SKM-1 (cell line): Measurements from ENCODE around the gene BCL3.
"Not testable (repeated sequence)": the region's sequence is repeated elsewhere in the genome, so short reads cannot be mapped to it uniquely, and the experiment has no call there.

Experiments
- DNase-seq: peaks from one replicate; lab custom pipeline; 2025; ENCODE audit not compliant: unreplicated experiment; lab: John Stamatoyannopoulos, UW

The BCL3 gene, protein sequence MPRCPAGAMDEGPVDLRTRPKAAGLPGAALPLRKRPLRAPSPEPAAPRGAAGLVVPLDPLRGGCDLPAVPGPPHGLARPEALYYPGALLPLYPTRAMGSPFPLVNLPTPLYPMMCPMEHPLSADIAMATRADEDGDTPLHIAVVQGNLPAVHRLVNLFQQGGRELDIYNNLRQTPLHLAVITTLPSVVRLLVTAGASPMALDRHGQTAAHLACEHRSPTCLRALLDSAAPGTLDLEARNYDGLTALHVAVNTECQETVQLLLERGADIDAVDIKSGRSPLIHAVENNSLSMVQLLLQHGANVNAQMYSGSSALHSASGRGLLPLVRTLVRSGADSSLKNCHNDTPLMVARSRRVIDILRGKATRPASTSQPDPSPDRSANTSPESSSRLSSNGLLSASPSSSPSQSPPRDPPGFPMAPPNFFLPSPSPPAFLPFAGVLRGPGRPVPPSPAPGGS

DNA sequence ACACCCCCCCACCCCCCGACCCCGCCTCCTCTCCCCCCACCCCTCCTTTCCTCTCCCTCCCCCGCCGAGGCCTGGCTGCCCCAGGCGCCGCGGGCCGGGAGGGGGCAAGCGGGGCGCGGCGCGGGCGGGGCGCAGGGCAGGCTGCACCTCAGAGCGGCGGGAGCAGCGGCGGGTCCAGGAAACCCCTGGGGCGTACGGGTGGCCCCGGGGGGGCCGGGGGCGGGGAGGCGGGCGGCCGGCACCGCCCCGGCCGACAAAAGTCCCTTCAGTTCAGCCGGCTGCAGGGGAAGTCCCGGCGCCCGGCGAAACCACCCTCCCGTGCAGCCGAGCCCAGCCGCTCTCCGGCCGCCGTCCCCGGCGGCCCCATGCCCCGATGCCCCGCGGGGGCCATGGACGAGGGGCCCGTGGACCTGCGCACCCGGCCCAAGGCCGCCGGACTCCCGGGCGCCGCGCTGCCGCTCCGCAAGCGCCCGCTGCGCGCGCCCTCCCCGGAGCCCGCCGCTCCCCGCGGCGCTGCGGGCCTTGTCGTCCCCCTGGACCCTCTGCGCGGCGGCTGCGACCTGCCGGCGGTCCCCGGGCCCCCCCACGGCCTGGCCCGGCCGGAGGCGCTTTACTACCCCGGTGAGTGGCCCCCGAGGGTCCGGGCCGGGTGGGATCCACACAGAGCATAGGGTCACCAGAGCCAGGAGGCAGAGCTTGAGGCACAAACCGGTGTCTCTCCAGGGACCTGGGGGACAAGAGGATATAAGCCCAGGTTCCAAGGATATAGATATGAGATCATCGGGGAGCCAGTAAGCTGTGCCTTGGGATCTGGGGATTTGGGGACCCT is at the start of gene BCL3:
Gene BCL3 (plus strand): TSS at position 283 of the 829 bp plus-strand sequence. CDS start 83 bp downstream, at position 366.
- DNase-seq, result no peak

DNA sequence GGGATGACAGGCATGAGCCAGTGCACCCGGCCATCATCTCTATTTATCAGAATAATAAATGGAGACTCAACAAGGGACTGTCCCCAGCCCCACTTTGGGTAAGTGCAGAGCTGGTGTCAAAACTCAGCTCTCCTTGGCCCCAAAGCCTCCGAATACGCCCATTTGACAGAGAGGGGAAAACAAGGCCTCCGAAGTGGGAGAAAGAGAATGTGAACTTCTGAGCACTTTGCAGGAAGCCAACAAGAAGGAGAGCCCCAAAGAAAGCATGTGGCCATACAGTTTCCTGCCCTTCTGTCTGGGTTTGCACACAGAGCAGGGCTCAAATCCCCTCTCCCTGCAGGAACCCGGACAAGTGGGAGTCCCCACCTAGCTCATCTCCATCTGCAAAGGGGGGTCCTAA is 48.0 kb upstream of the BCL3 start:
- DNase-seq, result no peak

DNA sequence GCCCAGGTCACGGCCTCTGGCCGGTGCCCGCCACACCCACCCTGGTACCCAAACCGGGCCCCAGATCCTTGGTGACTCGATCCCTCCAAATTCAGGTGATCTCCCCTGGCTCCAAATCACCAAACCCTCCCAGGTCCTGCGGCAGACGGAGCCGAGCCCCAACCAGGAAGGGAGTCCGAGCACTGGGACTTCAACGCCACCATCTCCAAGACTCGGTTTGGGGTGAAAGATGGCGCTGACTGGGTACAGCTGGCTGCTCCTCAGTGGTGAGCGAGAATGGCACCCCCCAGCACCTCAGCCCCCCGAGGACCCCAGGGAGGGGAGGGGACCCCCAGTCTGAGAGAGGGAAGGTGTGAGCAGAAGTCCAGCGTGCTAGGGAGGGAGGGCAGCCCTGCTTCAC is 47.3 kb upstream of the BCL3 start:
- DNase-seq, result no peak

DNA sequence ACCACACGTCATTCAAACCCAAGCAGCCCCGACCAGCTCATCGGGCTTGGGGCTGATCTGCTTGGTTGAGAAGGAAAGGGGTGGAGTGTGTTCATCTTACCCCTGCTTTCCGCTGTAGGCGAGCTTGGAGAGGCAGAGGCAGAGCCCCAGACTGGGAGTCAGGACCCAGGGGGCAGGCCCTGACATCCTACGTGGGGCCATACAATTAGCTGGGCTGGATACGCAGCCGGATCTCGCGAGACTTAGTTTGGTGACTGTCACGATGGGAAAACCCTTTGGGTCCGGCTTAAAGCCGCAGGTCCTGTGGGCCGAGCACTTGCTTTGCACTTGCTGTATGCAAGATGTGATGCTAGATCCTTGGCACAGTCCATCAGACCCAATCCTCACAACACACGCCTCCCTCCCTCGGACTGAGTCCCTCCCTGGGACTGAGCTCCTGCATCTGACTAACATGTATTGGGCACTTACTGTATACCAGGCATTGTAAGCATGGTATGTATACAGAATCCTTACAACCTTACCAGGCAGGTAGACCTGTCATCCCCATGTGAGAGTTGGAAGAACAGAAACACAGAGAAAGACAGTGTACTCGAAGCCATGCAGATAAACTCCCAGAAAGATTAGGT is 45.8 kb upstream of the BCL3 start:
- no peak for DNase-seq

DNA sequence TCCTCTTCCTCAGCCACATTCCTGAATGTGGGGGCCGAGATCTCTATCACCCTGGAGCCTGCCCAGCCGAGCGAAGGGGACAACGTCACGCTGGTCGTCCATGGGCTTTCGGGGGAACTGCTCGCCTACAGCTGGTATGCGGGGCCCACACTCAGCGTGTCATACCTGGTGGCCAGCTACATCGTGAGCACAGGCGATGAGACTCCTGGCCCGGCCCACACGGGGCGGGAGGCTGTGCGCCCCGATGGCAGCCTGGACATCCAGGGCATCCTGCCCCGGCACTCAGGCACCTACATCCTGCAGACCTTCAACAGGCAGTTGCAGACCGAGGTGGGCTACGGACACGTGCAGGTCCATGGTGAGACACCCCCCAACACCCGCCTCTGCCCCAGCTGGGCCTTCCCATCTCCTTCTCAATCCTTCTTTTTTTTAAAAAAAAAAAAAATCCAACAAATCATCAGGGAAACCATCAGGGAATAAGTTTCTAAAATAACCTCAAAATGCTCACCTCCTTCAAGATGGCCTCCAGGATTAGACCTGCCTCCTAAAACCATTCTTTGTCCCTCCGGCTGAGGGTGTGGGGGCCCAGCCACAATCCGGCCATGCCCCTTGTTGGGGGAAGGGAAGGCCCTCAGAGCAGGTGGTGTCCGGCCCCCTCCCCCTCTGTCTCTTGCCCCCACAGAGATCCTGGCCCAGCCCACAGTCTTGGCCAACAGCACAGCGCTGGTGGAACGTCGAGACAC is 45.0 kb upstream of the BCL3 start:
- no peak for DNase-seq

DNA sequence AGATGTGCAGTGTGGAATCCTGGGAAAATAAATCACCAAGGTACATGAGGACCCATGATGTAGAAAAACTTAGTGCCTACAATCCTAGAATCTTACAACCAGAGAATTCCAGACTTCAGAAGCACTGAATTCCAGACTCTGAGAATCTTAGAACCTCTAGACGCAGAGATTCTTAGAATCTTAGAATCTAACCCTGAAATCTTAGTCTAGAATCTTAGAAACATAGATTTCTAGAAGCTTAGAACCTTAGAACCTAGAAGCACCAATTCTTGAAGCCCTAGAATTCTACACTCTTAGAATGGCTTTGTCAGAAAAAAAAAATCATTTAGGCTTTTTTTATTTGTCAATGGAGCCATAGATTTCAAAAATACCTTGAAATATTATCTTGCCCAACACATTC is 43.5 kb upstream of the BCL3 start:
- no peak for DNase-seq

DNA sequence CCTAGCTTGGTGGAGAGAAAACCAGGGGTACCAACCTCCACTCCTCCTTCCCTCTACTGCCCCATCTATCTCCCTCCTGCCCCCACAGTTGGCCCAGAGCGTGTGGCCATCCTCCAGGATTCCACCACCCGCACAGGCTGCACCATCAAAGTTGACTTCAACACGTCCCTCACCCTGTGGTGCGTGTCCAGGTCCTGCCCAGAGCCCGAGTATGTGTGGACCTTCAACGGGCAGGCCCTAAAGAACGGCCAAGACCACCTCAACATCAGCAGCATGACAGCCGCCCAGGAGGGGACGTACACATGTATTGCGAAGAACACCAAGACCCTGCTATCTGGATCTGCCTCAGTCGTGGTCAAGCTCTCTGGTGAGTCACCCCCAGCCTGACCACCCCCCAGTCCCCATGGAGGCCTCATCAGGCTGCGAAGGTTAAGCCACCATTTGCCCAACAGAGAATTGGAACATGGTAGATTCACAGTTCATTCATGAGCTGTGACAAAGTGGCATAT is 43.0 kb upstream of the BCL3 start:
- no peak for DNase-seq

DNA sequence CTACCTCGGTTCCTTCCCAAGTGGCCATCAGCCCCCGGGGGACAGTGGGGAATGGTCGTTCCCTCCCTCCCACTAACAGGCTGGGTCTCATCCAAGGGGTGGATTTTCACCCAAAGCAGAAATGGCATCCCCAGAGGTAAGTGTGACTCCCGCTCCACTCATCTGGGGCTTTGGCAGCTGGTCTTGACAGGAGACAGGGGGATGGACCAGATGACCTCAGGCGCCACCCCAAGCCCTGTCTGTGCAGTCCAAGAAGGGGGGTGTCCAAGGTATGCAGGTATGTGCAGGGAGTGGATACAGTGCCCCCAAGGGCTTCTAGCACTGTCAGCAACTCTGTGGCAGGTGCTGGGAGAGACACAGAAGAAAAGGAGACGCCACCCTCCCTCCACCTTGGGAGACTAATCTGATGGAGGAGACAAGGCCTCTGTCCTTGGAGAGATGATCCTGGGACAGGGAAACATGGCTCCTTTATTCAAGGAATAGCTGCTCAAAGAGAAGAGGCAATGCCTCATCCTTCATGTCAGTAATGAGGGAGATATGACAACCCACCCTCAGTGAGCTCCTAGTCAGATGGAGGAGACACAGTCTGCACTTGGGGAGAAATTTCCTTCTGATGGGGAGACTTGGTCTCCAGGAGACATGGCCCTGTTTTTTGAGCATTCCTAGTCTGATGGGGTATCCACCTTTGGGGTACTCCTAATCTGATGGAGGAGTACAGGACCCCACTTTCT is 41.8 kb upstream of the BCL3 start:
- DNase-seq, result no peak

DNA sequence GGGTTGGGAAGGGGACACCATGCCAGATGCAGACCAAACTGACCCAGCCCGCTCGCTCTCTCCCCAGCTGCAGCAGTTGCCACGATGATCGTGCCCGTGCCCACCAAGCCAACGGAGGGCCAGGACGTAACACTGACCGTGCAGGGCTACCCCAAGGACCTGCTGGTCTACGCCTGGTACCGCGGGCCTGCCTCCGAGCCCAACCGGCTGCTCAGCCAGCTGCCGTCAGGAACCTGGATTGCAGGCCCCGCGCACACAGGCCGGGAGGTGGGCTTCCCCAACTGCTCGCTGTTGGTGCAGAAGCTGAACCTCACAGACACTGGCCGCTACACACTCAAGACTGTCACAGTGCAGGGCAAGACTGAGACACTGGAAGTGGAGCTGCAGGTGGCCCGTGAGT is 40.7 kb upstream of the BCL3 start:
- no peak for DNase-seq

DNA sequence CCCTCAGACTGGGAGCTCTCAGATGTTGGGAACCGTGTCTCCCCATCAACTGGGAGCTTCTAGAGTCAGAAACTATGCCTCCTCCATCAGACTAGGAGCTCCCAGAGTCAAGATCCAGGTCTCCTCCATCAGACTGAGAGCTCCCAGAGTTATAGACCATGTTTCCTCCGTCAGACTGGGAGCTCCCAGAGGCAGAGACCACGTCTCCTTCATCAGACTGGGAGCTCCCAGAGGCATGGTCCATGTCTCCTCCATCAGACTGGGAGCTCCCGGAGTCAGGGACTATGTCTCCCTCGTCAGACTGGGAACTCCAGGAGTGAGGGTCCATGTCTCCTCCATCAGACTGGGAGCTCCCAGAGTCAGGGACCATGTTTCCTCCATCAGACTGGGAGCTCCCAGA is 39.6 kb upstream of the BCL3 start:
- no peak for DNase-seq

DNA sequence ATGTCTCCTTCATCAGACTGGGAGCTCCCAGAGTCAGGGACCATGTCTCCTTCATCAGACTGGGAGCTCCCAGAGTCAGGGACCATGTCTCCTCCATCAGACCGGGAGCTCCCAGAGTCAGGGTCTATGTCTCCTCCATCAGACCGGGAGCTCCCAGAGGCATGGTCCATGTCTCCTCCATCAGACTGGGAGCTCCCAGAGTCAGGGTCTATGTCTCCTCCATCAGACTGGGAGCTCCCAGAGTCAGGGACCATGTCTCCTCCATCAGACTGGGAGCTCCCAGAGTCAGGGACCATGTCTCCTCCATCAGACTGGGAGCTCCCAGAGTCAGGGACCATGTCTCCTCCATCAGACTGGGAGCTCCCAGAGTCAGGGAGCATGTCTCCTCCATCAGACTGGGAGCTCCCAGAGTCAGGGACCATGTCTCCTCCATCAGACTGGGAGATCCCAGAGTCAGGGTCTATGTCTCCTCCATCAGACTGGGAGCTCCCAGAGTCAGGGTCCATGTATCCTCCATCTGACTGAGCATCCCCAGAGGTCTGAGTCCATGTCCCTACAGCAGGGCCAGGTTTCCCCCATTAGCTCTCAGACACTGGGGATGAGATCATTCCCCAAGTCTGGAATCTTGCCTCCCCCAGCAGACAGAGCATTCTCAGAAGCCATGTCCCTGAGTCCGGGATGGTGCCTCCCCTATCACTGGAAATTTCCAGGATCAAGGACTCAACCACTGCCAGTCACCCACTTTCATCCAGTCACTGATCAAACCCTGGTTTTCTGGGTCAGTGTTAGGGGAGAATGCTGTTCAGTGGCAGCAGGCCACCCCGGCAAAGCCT is 38.9 kb upstream of the BCL3 start:
- DNase-seq, result not testable (repeated sequence)

DNA sequence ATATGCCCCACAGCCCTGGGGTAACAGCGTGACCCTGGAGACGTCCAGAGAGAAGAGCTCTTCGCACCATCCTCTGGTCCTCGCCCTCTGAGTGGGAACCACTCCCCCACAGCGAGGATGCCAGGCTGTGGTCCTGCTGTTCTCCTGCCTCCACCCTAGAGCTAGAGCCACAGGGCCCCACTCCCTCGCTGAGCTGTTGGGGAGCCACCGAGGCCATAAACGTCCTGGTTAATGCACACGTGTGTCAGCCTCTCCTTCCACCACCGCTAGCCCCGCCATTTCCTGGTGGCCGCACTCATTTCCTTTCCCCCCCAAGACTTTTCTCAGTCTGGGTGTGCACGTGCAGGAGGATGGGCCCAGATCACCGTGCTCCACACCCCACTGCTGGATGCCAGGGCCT is 38.0 kb upstream of the BCL3 start:
- no peak for DNase-seq

DNA sequence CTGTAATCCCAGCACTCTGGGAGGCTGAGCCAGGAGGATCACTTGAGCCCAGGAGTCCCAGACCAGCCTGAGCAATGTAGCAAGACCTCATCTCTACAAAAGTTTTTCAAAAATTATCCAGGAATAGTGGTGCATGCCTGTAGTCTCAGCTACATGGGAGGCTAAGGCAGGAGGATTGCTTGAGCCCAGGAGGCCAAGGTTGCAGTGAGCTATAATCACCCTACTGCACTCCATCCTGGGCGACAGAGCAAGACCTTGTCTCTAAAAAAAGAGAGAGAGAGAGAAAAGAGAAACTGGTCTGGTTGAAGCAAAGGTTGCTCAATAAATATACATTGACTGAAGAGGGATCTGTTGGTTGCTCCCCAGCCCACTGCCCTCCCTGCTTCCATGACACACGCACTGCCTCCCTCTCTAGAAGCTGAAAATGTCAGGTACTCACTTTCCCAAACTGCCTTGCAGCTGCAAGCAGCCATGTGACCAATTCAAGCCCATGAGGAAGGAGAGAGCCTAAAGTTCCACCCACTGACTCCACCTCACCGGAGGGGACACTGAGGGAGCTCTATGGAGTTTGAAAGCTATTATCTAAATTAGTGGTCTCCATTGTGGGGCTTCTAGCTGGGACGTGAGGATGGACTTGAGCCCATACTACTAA is 35.5 kb upstream of the BCL3 start:
- no peak for DNase-seq

DNA sequence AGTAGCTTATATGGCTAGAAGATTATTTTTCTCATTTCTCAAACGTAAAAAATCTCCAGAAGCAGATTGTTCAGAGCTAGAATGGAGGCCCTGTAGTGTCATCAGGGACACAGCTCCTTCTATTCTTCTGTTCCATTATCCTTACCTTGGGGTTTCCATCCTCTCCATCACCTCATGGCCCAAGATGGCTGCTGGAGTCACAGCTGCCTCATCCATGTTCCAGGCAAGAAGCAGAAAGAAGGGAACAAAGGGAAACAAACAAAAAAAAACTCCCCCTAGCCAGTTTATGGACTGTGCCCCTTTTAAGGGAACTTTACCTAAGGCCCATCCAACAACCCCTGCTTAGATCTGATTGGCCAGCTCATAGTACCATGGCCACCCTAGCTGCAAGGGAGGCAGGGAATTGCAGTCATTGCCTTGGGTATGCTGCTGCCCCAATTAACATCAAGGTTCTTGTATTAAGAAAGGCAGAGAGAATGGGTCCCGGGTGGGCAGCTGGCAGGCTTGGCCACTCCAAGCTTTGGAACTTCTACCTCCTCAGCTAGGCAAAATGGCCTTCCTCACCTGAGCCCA is 33.8 kb upstream of the BCL3 start:
- DNase-seq, result no peak

DNA sequence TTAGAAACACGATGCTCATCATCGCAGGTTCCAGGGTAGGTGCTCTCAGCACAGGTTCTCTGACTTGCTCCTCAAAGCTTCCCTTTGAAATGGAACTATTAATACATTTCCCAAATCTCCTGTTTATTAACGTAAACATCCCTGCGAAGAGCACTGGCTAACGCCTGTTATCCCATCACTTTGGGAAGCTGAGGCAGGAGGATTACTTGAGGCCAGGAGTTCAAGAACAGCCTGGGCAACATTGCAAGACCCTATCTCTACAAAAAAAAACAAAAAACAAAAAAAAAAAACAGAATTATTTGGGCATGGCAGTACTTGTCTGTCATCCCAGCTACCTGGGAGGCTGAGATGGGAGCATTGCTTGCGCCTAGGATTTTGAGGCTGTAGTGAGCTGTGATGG is 30.9 kb upstream of the BCL3 start:
- no peak for DNase-seq

DNA sequence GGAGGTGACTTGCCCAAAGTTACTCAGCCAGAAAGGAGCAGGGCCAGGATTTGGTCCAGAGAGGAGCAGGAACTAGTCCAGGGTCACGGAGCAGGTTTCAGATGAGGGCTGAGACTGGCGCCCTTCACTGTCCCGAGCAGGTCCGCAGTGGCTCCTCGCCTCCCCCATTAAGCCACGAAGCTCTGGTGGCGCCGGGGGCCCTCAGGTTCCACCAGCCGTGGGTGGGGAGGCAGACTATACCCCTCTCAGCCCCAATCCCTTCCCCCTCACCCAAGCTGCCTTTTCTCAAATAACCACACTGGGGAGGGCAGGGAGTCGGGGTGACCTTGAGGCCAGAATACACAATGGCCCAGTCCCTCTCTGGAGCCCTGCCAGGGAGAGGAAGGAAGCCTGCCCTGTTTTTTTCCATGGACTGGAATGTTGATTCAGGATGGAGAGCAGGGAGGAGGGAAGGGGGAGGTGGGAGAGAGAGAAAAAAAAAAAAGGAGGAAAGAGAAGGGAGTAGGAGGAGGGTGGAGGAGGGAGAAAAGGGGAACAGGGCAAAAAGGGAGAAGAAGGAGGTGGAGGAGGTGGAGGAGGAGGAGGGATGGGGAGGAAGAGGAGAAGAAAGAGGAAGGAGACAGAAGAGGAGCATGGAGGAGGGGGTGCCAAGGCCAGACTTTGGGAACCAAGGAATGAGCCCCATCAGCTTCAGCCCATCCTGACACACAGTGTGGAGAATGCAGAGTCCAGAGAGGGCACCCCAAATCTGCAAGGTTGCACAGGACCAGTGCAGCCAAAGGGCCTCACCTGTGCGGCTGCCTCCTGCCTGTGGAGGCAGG is 29.9 kb upstream of the BCL3 start:
- no peak for DNase-seq

DNA sequence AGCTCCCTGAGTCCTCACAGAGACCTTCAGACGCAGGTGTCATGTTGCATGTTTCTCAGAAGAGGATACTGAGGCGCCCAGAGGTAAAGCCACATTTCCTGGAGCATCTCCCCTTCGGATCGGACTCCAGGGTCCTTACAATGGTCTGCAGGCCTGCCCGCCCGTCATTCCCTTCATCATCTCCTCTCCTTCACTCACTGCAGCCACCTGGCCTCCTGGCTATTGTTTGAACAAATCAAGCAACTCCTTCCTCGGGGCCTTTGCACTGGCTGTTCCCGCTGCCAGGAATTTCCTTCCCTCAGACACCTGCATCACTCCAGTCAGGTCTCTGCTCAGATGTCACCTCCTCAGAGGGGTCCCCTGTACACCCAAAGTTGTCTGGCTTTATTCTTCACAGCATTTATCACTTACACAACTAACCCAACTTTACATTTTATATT is 29.2 kb upstream of the BCL3 start:
- no peak for DNase-seq

DNA sequence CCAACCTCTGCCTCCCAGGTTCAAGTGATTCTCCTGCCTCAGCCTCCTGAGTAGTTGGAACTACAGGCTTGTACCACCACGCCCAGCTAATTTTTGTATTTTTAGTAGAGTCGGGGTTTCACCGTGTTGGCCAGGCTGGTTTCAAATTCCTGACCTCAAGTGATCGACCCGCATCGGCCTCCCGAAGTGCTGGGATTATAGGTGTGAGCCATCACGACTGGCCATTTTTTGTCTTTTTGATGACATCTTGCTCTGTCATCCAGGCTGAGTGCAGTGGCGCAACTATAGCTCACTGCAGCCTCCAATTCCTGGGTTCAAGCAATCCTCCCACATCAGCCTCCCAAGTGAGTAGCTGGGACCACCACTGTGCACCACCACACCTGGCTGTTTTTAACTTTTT is 28.1 kb upstream of the BCL3 start:
- DNase-seq, result not testable (repeated sequence)
